Trophoblast cell (in vitro differentiated cells and primary cell): ENCODE measurements around the gene TPH2.
A peak's percentile ranks its signal among the peaks of the same experiment; 100 is the strongest.

ENCODE experiments used
- DNase-seq, 2 donors: peaks; one replicate each; pipeline ENCODE4 v3.0.0-alpha.2; 2016
- H2AFZ ChIP-seq: 2 replicates; pipeline ENCODE4 v1.6.1; 2013; ENCODE audit warnings: low read length, moderate library complexity, mild to moderate bottlenecking; ENCODE audit not compliant: insufficient read depth, poor library complexity
- H2AK5ac ChIP-seq: 2 replicates; pipeline ENCODE4 v1.6.1; 2013; ENCODE audit warnings: mild to moderate bottlenecking, low read length
- H2BK120ac ChIP-seq: 2 replicates; pipeline ENCODE4 v1.6.1; 2013; ENCODE audit warnings: low read length, mild to moderate bottlenecking, moderate library complexity; ENCODE audit not compliant: insufficient read depth, poor library complexity
- H2BK12ac ChIP-seq: 2 replicates; pipeline ENCODE4 v1.6.1; 2013; ENCODE audit warnings: mild to moderate bottlenecking, low read length, moderate library complexity
- H2BK5ac ChIP-seq: 2 replicates; pipeline ENCODE4 v1.6.1; 2013; ENCODE audit warnings: low read length, low read depth, moderate library complexity, mild to moderate bottlenecking; ENCODE audit not compliant: poor library complexity
- H3K14ac ChIP-seq: 2 replicates; pipeline ENCODE4 v1.6.1; 2013; ENCODE audit warnings: mild to moderate bottlenecking, low read length
- H3K18ac ChIP-seq: 2 replicates; pipeline ENCODE4 v1.6.1; 2013; ENCODE audit warnings: mild to moderate bottlenecking, low read length
- H3K23ac ChIP-seq: 2 replicates; pipeline ENCODE4 v1.6.1; 2013; ENCODE audit warnings: low read length
- H3K27ac ChIP-seq: 2 replicates; pipeline ENCODE4 v1.5.1; 2013; ENCODE audit warnings: low read depth, mild to moderate bottlenecking, inconsistent platforms, low read length, moderate library complexity
- H3K27me3 ChIP-seq: 2 replicates; pipeline ENCODE4 v1.6.1; 2013; ENCODE audit warnings: inconsistent platforms, mild to moderate bottlenecking, low read length, moderate library complexity; ENCODE audit not compliant: insufficient read depth
- H3K36me3 ChIP-seq, 2 experiments: 1 replicate in 1 of 2; 2 replicates in 1 of 2; pipeline ENCODE4 v1.6.1; 2013; ENCODE audit warnings: low read length in 2 of 2, mild to moderate bottlenecking in 2 of 2, moderate library complexity in 1 of 2; ENCODE audit not compliant: insufficient read depth in 2 of 2, control insufficient read depth in 1 of 2
- H3K4ac ChIP-seq: 2 replicates; pipeline ENCODE4 v1.6.1; 2013; ENCODE audit warnings: low read depth, mild to moderate bottlenecking, low read length, moderate library complexity
- H3K4me1 ChIP-seq, 2 experiments: 1 replicate in 1 of 2; 2 replicates in 1 of 2; pipeline ENCODE4 v1.6.1; 2013; ENCODE audit warnings: low read length in 2 of 2, mild to moderate bottlenecking in 2 of 2, moderate library complexity in 1 of 2; ENCODE audit not compliant: insufficient read depth in 2 of 2, control insufficient read depth in 1 of 2
- H3K4me2 ChIP-seq: 2 replicates; pipeline ENCODE4 v1.6.1; 2013; ENCODE audit warnings: inconsistent platforms, mild to moderate bottlenecking, low read length, moderate library complexity
- H3K4me3 ChIP-seq: 2 replicates; pipeline ENCODE4 v1.5.1; 2013; ENCODE audit warnings: mild to moderate bottlenecking, low read depth, low read length, inconsistent platforms
- H3K79me1 ChIP-seq: one replicate; pipeline ENCODE4 v1.6.1; 2013; ENCODE audit warnings: low read length
- H3K79me2 ChIP-seq: 2 replicates; pipeline ENCODE4 v1.6.1; 2013; ENCODE audit warnings: low read length, mild to moderate bottlenecking; ENCODE audit not compliant: control insufficient read depth, insufficient read depth, poor library complexity
- H3K9ac ChIP-seq: 2 replicates; pipeline ENCODE4 v1.6.1; 2013; ENCODE audit warnings: mild to moderate bottlenecking, low read length
- H3K9me3 ChIP-seq: 2 replicates; pipeline ENCODE4 v1.6.1; 2013; ENCODE audit warnings: low read depth, mild to moderate bottlenecking, control low read depth, inconsistent platforms, low read length; ENCODE audit not compliant: insufficient read depth
- H4K12ac ChIP-seq: 2 replicates; pipeline ENCODE4 v1.6.1; 2013; ENCODE audit warnings: low read depth, mild to moderate bottlenecking, low read length, moderate library complexity
- H4K8ac ChIP-seq: 2 replicates; pipeline ENCODE4 v1.6.1; 2013; ENCODE audit warnings: low read depth, mild to moderate bottlenecking, low read length, moderate library complexity
- H4K91ac ChIP-seq: one replicate; pipeline ENCODE4 v1.6.1; 2013; ENCODE audit warnings: low read depth, mild to moderate bottlenecking, low read length, moderate library complexity
- WGBS: extraction: QIAGEN DNeasy Blood & Tissue Kit; methylation state at CpG from one replicate; pipeline ENCODE4 v1.1.7; 2013; ENCODE audit warnings: missing lambda C conversion rate; ENCODE audit not compliant: insufficient read length, insufficient coverage; ENCODE audit errors: extremely low coverage; 5-methylcytosine and 5-hydroxymethylcytosine counted together

TPH2 gene

DNA sequence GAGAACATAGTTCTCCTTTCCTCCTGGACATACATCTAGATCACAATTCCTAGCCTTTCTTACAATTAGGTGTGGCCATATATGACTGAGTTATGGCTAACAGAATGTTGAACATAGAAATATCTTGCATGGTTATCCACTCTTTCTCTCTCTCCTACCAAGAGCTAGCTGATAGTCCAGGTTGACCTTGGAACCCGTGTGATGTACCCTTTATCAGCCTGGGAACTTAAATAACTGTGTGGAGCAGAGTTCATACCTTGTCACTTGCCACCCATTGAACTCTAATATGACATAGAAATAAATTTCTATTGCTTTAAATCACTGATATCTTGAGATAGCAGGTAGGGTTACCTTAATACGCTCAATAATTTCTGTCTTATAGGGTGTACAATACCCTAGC lies 115.9 kb downstream of the TPH2 start:
- Histone ChIP-seq H2BK12ac (no peak overlapping the region), H3K36me3 (no peaks in the 10 kb centered on the region), H4K12ac (no peak overlapping the region), H3K9ac (no peak overlapping the region), H3K4me1 (peaks cover 2 to 11% of the 10 kb centered on the region in 2 experiments), H2BK120ac (no peak overlapping the region), H2AK5ac (no peak overlapping the region), H3K23ac (no peak overlapping the region), H3K27me3 (no peaks in the 10 kb centered on the region), H3K14ac (no peak overlapping the region), H3K4ac (no peak overlapping the region), H2BK5ac (no peak overlapping the region), H4K8ac (no peak overlapping the region), H3K27ac (peak overlapping the region; percentile 79), H3K4me2 (no peak overlapping the region), H3K79me1 (peaks cover 7% of the 10 kb centered on the region), H3K4me3 (no peak overlapping the region), H3K9me3 (no peaks in the 10 kb centered on the region), H2AFZ (no peak overlapping the region), H4K91ac (no peak overlapping the region), H3K18ac (no peak overlapping the region), H3K79me2 (no peaks in the 10 kb centered on the region)
- WGBS: no CpG with 5 or more reads among the region's 2 CpGs
- DNase-seq: no peak

DNA sequence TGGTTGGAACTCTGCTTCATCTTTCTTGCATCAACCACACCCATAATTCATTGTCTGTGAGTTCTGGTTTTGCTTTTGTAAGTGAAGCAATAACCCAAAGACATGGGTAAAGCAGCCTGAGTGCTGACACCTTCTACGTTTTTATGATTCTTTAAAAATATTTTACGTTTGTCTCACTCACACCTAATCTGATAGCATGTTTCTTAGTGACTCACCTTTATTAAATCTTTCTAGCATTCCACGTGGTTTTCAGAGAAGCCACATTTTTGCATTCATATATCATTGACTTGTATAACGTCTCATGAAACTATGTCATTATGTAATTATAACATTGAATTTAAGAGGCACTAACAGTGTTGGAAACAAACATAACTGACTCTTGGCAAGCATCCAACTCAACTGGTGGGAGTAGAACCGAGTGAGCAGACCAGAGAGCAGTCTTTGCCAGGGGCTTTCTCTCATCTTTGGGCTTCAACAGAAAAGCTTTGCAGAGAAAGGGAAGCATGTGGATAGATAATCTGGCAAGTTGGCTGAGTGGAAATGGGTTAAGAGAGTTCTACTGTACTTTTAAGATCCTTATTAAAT lies 118.8 kb downstream of the TPH2 start:
- no peaks in the 10 kb centered on the region for H3K27me3 ChIP-seq
- H3K79me2 ChIP-seq: no peaks in the 10 kb centered on the region
- H2BK120ac ChIP-seq: no peak overlapping the region
- no peak overlapping the region for H4K91ac ChIP-seq
- no peak overlapping the region for H3K4me2 ChIP-seq
- H4K12ac ChIP-seq: no peak overlapping the region
- H3K27ac ChIP-seq: no peak overlapping the region
- H3K14ac ChIP-seq: no peak overlapping the region
- H2AK5ac ChIP-seq: no peak overlapping the region
- DNase-seq: peak; percentile 46 to 91
- H3K23ac ChIP-seq: no peak overlapping the region
- no peak overlapping the region for H2BK12ac ChIP-seq
- H3K4ac ChIP-seq: no peak overlapping the region
- H3K9me3 ChIP-seq: no peaks in the 10 kb centered on the region
- H2BK5ac ChIP-seq: no peak overlapping the region
- H4K8ac ChIP-seq: no peak overlapping the region
- peaks cover 7% of the 10 kb centered on the region for H3K79me1 ChIP-seq
- peaks cover 2 to 5% of the 10 kb centered on the region in 2 experiments for H3K4me1 ChIP-seq
- no peak overlapping the region for H3K4me3 ChIP-seq
- no peak overlapping the region for H2AFZ ChIP-seq
- H3K36me3 ChIP-seq: no peaks in the 10 kb centered on the region
- no peak overlapping the region for H3K9ac ChIP-seq
- no peak overlapping the region for H3K18ac ChIP-seq
- no CpG with 5 or more reads among the region's 5 CpGs for WGBS

GRCh38 chr12:72063073-72063472 lies 124.4 kb downstream of the TPH2 start:
- Histone ChIP-seq H4K91ac (no peak overlapping the region), H3K27me3 (no peaks in the 10 kb centered on the region), H3K9me3 (no peaks in the 10 kb centered on the region), H2AK5ac (no peak overlapping the region), H3K18ac (no peak overlapping the region), H3K27ac (no peak overlapping the region), H2BK5ac (no peak overlapping the region), H2BK12ac (no peak overlapping the region), H3K4me1 (no peaks in the 10 kb centered on the region), H2AFZ (no peak overlapping the region), H3K14ac (no peak overlapping the region), H3K36me3 (no peaks in the 10 kb centered on the region), H3K79me1 (no peaks in the 10 kb centered on the region), H3K4me2 (no peak overlapping the region), H3K4me3 (no peak overlapping the region), H3K9ac (no peak overlapping the region), H3K79me2 (no peaks in the 10 kb centered on the region), H3K4ac (no peak overlapping the region), H4K12ac (no peak overlapping the region), H4K8ac (no peak overlapping the region), H3K23ac (no peak overlapping the region), H2BK120ac (no peak overlapping the region)
- DNase-seq: no peak
- no CpG with 5 or more reads among the region's 2 CpGs for WGBS

- Histone ChIP-seq H3K4me2 (no peak overlapping the region), H3K27me3 (no peaks in the 10 kb centered on the region), H3K79me2 (no peaks in the 10 kb centered on the region), H2BK12ac (no peak overlapping the region), H3K36me3 (peaks cover 0 to 3% of the 10 kb centered on the region in 2 experiments), H2BK5ac (no peak overlapping the region), H2BK120ac (no peak overlapping the region), H3K9ac (no peak overlapping the region), H4K91ac (no peak overlapping the region), H4K8ac (no peak overlapping the region), H3K4ac (no peak overlapping the region), H3K14ac (no peak overlapping the region), H3K4me3 (no peak overlapping the region), H4K12ac (no peak overlapping the region), H2AFZ (no peak overlapping the region), H3K27ac (no peak overlapping the region), H3K4me1 (no peaks in the 10 kb centered on the region), H2AK5ac (no peak overlapping the region), H3K79me1 (no peaks in the 10 kb centered on the region), H3K9me3 (peaks cover 7% of the 10 kb centered on the region), H3K23ac (no peak overlapping the region), H3K18ac (no peak overlapping the region)
- no CpG with 5 or more reads among the region's 2 CpGs for WGBS
- no peak for DNase-seq
These were observed 132.4 kb downstream of the TPH2 start for GRCh38 chr12:72071030-72071429.
